RWPE2 (cell line): ENCODE results near the gene RSRC1.

Source experiments
- ATAC-seq: fragments of 200-7000 bp; cut with Tn5 transposase; 3 replicates; pipeline ENCODE4 v1.9.1; 2021; ENCODE audit warnings: low read depth
- DNase-seq: peaks from one replicate; pipeline ENCODE4 v3.0.0-alpha.2; 2020; ENCODE audit warnings: low spot score
- H3K27ac ChIP-seq: fragments of 450-650 bp; 2 replicates; pipeline ENCODE4 v1.5.1; 2017; ENCODE audit warnings: mild to moderate bottlenecking; ENCODE audit not compliant: poor library complexity, severe bottlenecking
- H3K27me3 ChIP-seq: fragments of 250-450 bp; sonication (Bioruptor Pico); 2 replicates; pipeline ENCODE4 v1.5.1; 2021; ENCODE audit warnings: mild to moderate bottlenecking, moderate library complexity; ENCODE audit not compliant: insufficient read depth, poor library complexity, severe bottlenecking
- H3K36me3 ChIP-seq: fragments of 250-450 bp; sonication (Bioruptor Pico); 2 replicates; pipeline ENCODE4 v1.5.1; 2020; ENCODE audit warnings: low read depth, mild to moderate bottlenecking, moderate library complexity
- H3K4me1 ChIP-seq: fragments of 250-450 bp; sonication (Bioruptor Pico); 2 replicates; pipeline ENCODE4 v1.5.1; 2021; ENCODE audit warnings: mild to moderate bottlenecking, moderate library complexity; ENCODE audit not compliant: insufficient read depth, poor library complexity, severe bottlenecking
- H3K4me3 ChIP-seq: fragments of 250-450 bp; sonication (Bioruptor Pico); 2 replicates; pipeline ENCODE4 v1.5.1; 2021; ENCODE audit warnings: mild to moderate bottlenecking, moderate library complexity; ENCODE audit not compliant: severe bottlenecking
- H3K9me3 ChIP-seq: fragments of 250-450 bp; sonication (Bioruptor Pico); 2 replicates; pipeline ENCODE4 v1.5.1; 2021; ENCODE audit warnings: mild to moderate bottlenecking, moderate library complexity; ENCODE audit not compliant: severe bottlenecking
- TF ChIP-seq, protein P1 (sequence below): fragments of 450-650 bp; IDR thresholded peaks from one replicate; pipeline ENCODE4 v1.5.1; 2017; ENCODE audit warnings: mild to moderate bottlenecking, moderate library complexity; ENCODE audit not compliant: poor library complexity, severe bottlenecking

RSRC1 gene

DNA sequence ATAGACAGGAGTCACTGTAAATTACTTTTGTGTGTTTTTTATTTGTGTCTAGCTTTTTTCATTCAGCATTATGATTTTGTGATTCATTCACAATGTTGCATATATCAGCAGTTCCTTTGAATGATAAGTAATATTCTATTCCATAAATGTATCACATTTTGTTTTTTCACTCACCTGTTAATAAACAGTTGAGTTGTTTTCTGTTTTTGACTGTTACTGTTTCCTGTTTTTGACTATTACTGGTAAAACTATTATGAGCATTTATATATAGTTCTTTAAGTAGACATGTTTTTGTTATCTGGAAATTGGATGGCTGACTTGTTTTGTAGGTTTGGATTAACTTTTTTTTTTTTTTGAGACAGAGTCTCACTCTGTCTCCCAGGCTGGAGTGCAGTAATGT is 138.4 kb downstream of the RSRC1 start:
- TF ChIP-seq, protein P1, sequence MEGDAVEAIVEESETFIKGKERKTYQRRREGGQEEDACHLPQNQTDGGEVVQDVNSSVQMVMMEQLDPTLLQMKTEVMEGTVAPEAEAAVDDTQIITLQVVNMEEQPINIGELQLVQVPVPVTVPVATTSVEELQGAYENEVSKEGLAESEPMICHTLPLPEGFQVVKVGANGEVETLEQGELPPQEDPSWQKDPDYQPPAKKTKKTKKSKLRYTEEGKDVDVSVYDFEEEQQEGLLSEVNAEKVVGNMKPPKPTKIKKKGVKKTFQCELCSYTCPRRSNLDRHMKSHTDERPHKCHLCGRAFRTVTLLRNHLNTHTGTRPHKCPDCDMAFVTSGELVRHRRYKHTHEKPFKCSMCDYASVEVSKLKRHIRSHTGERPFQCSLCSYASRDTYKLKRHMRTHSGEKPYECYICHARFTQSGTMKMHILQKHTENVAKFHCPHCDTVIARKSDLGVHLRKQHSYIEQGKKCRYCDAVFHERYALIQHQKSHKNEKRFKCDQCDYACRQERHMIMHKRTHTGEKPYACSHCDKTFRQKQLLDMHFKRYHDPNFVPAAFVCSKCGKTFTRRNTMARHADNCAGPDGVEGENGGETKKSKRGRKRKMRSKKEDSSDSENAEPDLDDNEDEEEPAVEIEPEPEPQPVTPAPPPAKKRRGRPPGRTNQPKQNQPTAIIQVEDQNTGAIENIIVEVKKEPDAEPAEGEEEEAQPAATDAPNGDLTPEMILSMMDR: no peak
- no peaks in the 10 kb centered on the region for H3K27me3 ChIP-seq
- H3K4me1 ChIP-seq: no peaks in the 10 kb centered on the region
- no peak overlapping the region for H3K4me3 ChIP-seq
- no peaks in the 10 kb centered on the region for H3K36me3 ChIP-seq
- no peak for DNase-seq
- ATAC-seq: no peak
- no peak overlapping the region for H3K27ac ChIP-seq
- H3K9me3 ChIP-seq: no peaks in the 10 kb centered on the region

DNA sequence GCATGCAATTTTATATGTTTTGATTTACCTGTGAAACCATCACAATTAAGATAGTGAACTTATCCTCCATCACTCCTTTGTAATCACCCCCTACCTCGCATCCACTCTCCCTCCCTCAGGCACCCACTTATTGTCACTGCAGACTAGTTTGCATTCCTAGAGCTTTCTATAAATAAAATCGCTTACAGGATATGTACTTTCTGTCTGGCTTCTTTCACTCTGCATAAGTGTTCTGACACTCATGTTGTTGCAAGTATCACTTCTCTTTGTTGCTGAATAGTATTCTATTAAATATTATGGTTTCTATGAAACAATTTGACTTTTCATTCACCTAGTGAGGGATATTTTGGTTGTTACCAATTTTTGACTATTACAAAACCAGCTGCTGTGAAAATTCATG is 139.3 kb downstream of the RSRC1 start:
- TF ChIP-seq, protein P1: no peak
- ATAC-seq (no peak), DNase-seq (no peak)
- Histone ChIP-seq H3K4me1 (no peaks in the 10 kb centered on the region), H3K36me3 (no peaks in the 10 kb centered on the region), H3K27ac (no peak overlapping the region), H3K27me3 (no peaks in the 10 kb centered on the region), H3K9me3 (no peaks in the 10 kb centered on the region), H3K4me3 (no peak overlapping the region)

- Histone ChIP-seq H3K4me3 (no peak overlapping the region), H3K36me3 (no peaks in the 10 kb centered on the region), H3K27me3 (no peaks in the 10 kb centered on the region), H3K9me3 (no peaks in the 10 kb centered on the region), H3K4me1 (no peaks in the 10 kb centered on the region), H3K27ac (no peak overlapping the region)
- TF ChIP-seq, protein P1: no peak
- no peak for ATAC-seq
- no peak for DNase-seq
Measured at GRCh38 chr3:158258619-158259018, 148.7 kb downstream of the RSRC1 start.

- H3K4me3 ChIP-seq: no peak overlapping the region
Measured at GRCh38 chr3:158260392-158260791, 150.5 kb downstream of the RSRC1 start.

DNA sequence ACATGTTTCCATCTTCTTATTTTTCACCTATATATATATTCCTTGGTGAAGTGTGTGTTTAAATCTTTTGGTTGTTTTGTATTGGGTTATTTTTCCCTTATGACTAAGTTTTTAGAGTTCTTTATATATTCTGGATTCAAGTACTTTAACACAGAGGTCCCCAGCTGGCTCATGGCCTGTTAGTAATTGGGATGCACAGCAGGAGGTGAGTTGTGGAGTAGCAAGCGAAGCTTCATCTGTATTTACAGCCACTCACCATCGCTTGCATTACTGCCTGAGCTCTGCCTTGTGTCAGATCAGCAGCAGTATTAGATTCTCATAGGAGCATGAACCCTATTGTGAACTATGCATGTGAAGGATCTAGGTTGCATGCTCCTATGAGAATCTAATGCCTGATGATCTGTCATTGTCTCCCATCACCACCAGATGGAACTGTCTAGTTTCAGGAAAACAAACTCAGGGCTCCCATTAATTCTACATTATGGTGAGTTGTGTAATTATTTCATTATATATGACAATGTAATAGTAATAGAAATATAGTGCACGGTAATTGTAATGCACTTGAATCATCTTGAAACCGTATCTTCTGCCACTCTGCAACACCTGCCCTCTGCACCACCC is 151.6 kb downstream of the RSRC1 start:
- H3K4me1 ChIP-seq: no peaks in the 10 kb centered on the region
- DNase-seq (no peak), ATAC-seq (no peak)

More at GRCh38 chr3:158260392-158260791, 150.5 kb downstream of the RSRC1 start:
- no peaks in the 10 kb centered on the region for H3K4me1 ChIP-seq
- H3K27me3 ChIP-seq: no peaks in the 10 kb centered on the region
- no peak for ATAC-seq
- no peaks in the 10 kb centered on the region for H3K9me3 ChIP-seq
- no peak for DNase-seq
- no peak overlapping the region for H3K27ac ChIP-seq
- H3K36me3 ChIP-seq: no peaks in the 10 kb centered on the region
- TF ChIP-seq, protein P1: no peak

More for the DNA sequence above, 151.6 kb downstream of the RSRC1 start:
- no peaks in the 10 kb centered on the region for H3K9me3 ChIP-seq
- no peaks in the 10 kb centered on the region for H3K27me3 ChIP-seq
- H3K4me3 ChIP-seq: no peak overlapping the region
- H3K27ac ChIP-seq: no peak overlapping the region
- H3K36me3 ChIP-seq: no peaks in the 10 kb centered on the region
- TF ChIP-seq, protein P1: no peak
